GM12891 (cell line): Measurements from ENCODE around the gene DTD1.

Experiments used
- DNase-seq: peaks from one replicate; pipeline ENCODE4 v3.0.0; 2011; ENCODE audit warnings: low spot score; ENCODE audit not compliant: insufficient read length
- FAIRE-seq: peaks from 2 replicates; lab custom pipeline; 2011; peaks lifted over from hg19 to GRCh38; lab: Jason Lieb, UNC
- PAX5 ChIP-seq: IDR thresholded peaks from 2 replicates; pipeline ENCODE4 v1.6.1; 2011; ENCODE audit warnings: low read length, moderate library complexity, mild to moderate bottlenecking; ENCODE audit not compliant: insufficient read depth, severe bottlenecking
- POLR2A ChIP-seq: IDR thresholded peaks from 2 replicates; pipeline ENCODE4 v1.6.1; 2011; ENCODE audit warnings: low read depth, low read length, control low read depth
- POLR2AphosphoS5 ChIP-seq: IDR thresholded peaks from 2 replicates; pipeline ENCODE4 v1.6.1; 2011; ENCODE audit warnings: low read depth, low read length, control low read depth
- POU2F2 ChIP-seq: IDR thresholded peaks from 2 replicates; pipeline ENCODE4 v1.6.1; 2011; ENCODE audit warnings: low read depth, mild to moderate bottlenecking, control low read depth, low read length, moderate library complexity
- SPI1 ChIP-seq: IDR thresholded peaks from 2 replicates; pipeline ENCODE4 v1.6.1; 2011; ENCODE audit warnings: low read depth, low read length, control low read depth
- TAF1 ChIP-seq: IDR thresholded peaks from 2 replicates; pipeline ENCODE4 v1.6.1; 2011; ENCODE audit warnings: low read depth, low read length, control low read depth

DTD1 gene

DNA sequence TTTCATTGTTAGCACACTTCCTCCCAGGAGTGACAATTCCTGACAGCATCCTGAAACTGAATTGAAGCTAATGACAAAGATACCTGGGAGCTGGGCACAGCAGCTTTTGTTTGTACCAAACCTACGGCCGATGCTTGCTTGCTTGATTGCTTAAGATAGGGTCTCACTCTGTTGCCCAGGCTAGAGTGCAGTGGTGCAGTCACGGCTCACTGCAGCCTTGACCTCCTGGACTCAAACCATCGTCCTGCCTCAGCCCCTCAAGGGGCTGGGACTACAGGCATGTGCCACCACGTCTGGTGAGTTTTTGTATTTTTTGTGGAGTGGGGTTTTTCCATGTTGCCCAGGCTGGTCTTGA is 141.0 kb downstream of the DTD1 start:
- DNase-seq (no peak), FAIRE-seq (no peak)
- TF ChIP-seq PAX5 (no peak), POLR2AphosphoS5 (no peak), POU2F2 (no peak), POLR2A (no peak), TAF1 (no peak), SPI1 (no peak)

DNA sequence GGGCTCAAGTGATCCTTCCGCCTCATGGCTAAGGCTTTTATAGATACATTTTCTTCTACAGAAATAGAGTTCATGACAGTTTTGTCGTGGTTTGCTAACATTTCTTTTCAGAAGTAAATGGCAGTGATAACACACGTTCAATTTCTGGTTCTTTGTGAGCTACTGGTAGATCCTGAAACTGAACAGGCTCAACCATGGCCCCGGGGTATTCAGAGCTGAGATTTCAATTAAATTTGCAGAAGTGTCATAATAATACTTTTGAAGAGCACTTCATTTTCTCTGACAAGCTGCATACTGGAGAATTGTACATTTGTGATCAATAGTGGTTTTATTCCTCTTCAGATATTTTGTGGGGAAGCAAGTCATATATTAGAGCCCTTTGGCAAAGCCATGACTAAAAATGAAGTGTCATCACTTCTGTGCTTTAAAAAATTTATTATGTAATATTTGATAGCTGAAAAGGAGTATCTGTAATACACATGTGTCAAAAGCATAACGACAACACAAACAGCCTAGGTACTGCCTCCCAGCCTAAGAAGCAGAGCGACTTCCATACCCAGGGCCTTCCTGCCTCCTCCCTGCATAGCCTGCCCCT is 141.5 kb downstream of the DTD1 start:
- DNase-seq, result no peak
- FAIRE-seq, result no peak
- no peak for TF ChIP-seq TAF1
- no peak for TF ChIP-seq POU2F2
- no peak for TF ChIP-seq SPI1
- TF ChIP-seq POLR2A, result no peak
- TF ChIP-seq POLR2AphosphoS5, result no peak
- TF ChIP-seq PAX5, result no peak

DNA sequence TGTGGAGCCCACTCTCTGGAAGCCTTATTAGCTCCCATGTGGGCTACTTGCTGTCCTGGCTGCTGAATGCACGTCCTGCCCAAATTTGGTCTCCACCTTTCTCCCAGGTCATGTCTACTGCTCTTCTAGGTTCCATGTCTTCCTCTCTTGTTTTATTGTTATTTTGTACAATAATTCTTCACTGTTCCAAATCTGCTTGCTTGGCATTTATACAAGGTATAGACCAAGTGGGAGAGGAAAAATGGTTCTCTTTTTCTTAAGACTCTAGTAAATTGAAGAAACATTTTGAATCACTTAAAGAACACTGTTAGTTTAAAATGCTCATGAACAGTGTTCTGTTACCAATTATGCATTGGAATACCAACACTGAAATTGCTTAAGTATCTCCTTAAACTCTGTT is 144.1 kb downstream of the DTD1 start:
- DNase-seq (no peak), FAIRE-seq (no peak)
- no peak for TF ChIP-seq PAX5
- TF ChIP-seq POU2F2, result no peak
- TF ChIP-seq POLR2AphosphoS5, result no peak
- TF ChIP-seq TAF1, result no peak

DNA sequence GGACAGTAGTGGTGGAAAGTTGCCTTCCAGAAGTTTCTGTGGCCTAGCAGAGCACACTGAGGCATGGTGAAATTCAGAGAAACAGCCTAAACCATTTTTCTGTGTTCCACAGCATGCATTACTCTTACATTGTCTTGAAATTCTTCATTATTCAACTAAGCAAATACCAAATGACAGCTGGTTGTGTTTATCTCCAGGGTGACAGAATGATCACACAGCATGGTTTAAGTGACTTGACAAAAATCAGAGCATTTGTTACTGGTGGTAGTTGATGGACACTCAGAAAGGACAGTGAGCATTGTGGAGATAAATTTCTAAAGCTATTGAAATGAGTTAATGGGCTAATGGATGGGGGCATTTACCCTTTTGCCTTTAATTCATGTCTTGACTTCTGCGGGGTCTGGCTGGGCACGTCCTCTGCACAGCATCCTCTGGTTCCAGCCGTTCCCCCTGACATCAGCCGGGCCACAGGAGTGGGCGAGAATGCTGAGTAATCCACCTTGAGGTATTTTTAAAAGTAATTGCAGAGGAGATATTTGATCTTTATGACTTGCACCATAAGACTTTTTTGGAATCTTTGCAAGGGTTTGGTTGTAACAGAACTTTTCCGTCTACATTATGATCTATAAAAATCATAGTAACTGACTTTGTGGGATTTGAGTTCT is 146.8 kb downstream of the DTD1 start:
- FAIRE-seq (no peak), DNase-seq (no peak)
- TF ChIP-seq TAF1, result no peak
- no peak for TF ChIP-seq SPI1
- TF ChIP-seq POU2F2, result no peak
- TF ChIP-seq POLR2A, result no peak
- TF ChIP-seq POLR2AphosphoS5, result no peak
- TF ChIP-seq PAX5, result no peak

DNA sequence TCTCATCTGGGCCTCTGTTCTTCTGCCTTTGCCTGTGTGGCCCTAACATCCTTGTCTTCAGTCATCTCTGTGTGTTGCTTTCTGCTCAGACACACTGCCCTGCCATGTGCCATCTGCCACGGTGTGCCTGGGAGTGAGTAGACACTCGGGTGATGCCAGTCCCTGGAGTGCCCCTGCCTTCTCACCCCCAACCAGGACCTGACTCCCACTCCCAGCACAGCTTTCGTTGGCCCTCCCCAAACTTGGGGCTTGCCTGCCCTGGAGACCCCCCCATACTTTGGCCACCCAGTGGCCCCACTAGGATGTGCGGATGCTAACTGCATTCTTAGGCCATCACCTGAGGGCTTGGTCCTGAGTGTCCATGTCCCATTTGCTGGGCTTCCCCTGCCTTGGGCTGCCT is 149.3 kb downstream of the DTD1 start:
- DNase-seq (no peak), FAIRE-seq (no peak)
- no peak for TF ChIP-seq TAF1
- no peak for TF ChIP-seq POLR2AphosphoS5
- no peak for TF ChIP-seq PAX5
- no peak for TF ChIP-seq POLR2A
- no peak for TF ChIP-seq POU2F2
- no peak for TF ChIP-seq SPI1

DNA sequence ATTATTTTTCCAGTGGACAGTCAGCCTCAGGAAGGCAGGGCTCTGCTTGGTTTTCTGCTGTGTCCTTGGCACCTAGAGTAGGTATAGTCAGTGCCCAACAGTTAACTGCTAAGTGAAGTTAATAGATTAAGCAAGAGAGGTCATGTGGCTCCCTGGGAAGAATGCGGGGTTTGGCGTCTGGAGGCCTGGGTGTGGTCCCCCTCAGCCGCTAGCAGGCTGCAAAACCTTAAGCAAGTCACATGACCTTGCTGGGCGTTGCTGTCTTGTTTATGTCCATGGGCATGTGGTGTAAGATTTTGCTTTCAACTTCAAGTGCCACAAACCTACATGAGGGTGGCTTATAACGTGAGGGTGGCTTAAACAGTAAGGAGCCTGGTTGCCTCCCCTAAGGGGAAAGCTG is 150.2 kb downstream of the DTD1 start:
- TF ChIP-seq POU2F2 (no peak), TAF1 (no peak), POLR2A (no peak), PAX5 (no peak), POLR2AphosphoS5 (no peak), SPI1 (no peak)
- no peak for DNase-seq
- FAIRE-seq, result no peak

- TF ChIP-seq SPI1 (no peak), TAF1 (no peak), POLR2AphosphoS5 (no peak), POLR2A (no peak), PAX5 (no peak), POU2F2 (no peak)
- DNase-seq (no peak), FAIRE-seq (no peak)
These were observed 151.0 kb downstream of the DTD1 start for GRCh38 chr20:18738888-18739287.

DNA sequence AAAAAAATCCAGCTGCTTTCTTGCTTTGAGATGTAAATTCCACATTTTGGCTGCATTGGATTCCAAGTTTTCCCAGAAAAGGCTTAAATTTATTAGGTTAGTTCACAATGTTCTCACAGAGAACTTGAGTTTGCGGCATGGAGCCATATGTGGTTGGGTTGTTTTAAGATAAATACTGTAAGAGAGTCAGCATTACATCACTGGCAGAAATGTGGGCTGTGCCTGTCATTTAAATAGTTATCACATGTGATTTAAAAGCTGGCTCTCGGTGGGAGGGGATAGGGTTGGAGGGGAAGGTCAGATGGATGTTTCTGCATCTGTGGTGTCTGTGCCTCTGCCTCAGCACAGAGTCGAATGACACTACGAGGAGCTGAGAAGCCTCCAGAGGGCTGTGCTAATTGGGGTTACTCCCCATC is 151.9 kb downstream of the DTD1 start:
- FAIRE-seq, result no peak
- TF ChIP-seq SPI1, result no peak
- no peak for TF ChIP-seq POU2F2
- TF ChIP-seq POLR2AphosphoS5, result no peak
- TF ChIP-seq POLR2A, result no peak
- TF ChIP-seq TAF1, result no peak
- TF ChIP-seq PAX5, result no peak
- no peak for DNase-seq

DNA sequence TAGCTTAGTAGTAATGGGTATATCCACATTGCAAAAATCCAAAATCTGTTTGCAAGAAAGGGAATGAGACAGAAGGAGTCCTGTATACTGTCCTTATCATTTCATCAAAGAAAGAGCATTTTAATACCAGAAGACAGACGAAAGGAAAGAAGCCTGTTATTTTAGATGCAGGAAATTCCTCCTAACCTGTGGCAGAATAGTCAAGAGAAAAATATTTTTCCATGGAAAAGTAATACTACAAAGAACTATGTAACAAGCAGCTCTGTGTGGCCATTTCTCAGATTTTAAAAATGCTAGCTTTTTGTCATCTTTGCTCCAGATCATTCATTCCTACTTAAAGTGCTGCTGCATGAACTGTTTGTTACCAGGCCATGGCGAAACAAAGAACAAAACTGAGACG is 152.9 kb downstream of the DTD1 start:
- DNase-seq (no peak), FAIRE-seq (no peak)
- no peak for TF ChIP-seq POLR2AphosphoS5

GRCh38 chr20:18742841-18743240 is 155.0 kb downstream of the DTD1 start:
- DNase-seq (no peak), FAIRE-seq (no peak)
- TF ChIP-seq TAF1 (no peak), SPI1 (no peak), PAX5 (no peak), POLR2A (no peak), POLR2AphosphoS5 (no peak), POU2F2 (no peak)
